Astrocyte (in vitro differentiated cells and primary cell): ENCODE measurements around the gene ZSWIM3.

Source experiments
- CTCF ChIP-seq: IDR thresholded peaks from 2 replicates; pipeline ENCODE4 v1.5.1; 2011; ENCODE audit warnings: low read depth, mild to moderate bottlenecking, inconsistent platforms, low read length, moderate library complexity; ENCODE audit not compliant: insufficient read depth
- EZH2 ChIP-seq: IDR thresholded peaks from 2 replicates; pipeline ENCODE4 v1.6.1; 2012; ENCODE audit warnings: mild to moderate bottlenecking, low read length, inconsistent platforms; ENCODE audit not compliant: insufficient read depth

GRCh38 chr20:45896641-45897161, 39.3 kb downstream of the ZSWIM3 start:
- TF ChIP-seq EZH2 (no peak), CTCF (no peak)
